ENCODE results near the gene ARRDC5.
"Not testable (repeated sequence)": the region's sequence is repeated elsewhere in the genome, so short reads cannot be mapped to it uniquely, and the experiment has no call there.

ARRDC5 gene

DNA sequence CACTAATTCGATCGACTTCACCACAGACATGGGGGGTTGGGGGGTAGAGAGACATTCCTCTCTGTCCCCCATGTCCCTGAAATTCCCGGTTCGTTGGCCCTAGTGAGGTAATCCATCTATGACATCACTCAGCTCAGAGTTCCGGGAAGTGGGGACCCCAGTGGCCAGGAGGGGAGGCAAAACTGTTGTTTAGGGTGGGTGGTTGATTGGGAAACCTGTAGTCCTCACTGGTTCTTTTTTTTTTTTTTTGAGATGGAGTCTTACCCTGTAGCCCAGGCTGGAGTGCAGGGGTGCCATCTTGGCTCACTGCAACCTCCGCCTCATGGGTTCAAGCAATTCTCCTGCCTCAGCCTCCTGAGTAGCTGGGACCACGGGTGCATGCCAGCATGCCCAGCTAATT is at the start of gene ARRDC5:
Gene ARRDC5, minus strand, starts transcription at position 101 of the 400 bp plus-strand sequence. Its CDS starts 71 bp downstream, at position 30.
- DNase-seq, result no peak

DNA sequence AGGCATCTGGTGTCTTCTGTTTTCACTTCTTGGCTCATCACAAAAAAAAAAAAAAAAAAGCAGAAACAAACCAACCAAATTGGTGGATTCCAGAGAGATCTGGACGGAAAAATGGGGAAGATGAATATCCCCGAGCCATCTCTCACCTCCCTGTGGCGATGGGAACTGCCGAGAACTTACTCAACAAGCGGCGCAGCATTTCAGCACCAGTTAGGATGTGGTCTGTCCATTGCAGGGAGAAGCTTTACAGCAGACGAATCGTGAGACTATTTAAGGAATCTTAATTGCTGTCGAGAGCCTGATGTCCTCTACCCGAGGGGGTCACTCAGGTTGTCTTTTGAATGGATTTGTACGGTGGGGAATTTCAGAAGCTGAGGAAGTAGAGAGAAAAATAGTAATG is 49.0 kb upstream of the ARRDC5 start:
- DNase-seq, result no peak

DNA sequence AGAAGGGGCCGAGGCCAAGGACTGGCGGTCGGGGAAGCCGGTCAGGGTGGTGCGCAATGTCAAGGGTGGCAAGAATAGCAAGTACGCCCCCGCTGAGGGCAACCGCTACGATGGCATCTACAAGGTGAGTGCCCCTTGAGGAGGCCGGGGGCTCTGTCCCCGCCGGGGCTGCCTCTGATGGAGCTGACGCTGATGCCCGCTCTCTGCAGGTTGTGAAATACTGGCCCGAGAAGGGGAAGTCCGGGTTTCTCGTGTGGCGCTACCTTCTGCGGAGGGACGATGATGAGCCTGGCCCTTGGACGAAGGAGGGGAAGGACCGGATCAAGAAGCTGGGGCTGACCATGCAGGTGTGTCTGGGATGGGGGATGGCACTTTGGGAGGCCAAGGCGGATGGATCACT is 48.0 kb upstream of the ARRDC5 start:
- not testable (repeated sequence) for DNase-seq

DNA sequence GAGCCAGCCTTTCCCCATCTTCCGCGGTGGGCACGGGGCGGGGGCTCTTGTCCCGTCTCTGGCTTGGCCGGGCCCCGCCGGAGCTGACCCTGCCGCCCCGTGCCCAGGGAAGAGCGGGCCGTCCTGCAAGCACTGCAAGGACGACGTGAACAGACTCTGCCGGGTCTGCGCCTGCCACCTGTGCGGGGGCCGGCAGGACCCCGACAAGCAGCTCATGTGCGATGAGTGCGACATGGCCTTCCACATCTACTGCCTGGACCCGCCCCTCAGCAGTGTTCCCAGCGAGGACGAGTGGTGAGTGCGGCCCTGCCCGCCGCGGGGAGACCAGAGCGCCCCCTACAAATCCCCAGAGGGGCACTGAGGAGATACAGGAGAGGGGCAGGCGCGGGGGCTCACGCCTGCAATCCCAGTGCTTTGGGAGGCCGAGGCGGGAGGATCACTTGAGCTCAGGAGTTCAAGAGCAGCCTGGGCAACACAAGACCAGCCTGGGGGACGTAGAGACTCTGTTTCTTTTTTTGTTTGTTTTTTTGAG is 39.0 kb upstream of the ARRDC5 start:
- DNase-seq, result not testable (repeated sequence)

DNA sequence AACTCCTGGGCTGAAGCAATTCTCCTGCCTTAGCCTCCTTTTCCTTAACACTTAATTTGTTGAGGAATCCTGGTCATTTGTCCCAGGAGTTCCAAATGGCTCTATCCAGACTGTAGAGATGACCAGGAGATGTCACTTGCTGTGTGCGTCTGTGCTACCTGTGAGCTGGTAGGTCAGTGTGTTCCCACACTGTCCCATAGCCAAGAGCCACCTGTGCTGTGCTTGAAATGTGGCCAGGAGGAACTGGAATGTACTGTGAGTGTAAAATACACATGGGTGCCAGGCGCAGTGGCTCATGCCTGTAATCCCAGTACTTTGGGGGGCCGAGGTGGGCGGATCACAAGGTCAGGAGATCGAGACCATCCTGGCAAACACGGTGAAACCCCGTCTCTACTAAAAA is 36.8 kb upstream of the ARRDC5 start:
- DNase-seq, result no peak

DNA sequence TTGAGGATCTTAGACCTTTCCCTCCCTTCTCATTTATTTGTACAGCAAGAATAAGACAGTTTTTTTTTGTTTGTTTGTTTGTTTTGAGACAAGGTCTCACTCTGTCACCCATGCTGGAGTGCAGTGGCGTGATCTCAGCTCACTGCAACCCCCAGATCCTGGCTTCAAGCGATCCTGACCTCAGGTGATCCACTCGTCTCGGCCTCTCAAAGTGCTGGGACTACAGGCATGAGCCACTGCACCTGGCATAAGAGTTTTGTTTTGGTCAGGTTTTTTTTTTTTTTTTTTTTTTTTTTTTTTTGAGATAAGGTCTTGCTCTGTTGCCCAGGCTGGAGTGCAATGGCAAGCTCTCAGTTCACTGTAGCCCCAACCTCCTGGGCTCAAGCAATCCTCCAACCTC is 35.8 kb upstream of the ARRDC5 start:
- DNase-seq, result not testable (repeated sequence)

DNA sequence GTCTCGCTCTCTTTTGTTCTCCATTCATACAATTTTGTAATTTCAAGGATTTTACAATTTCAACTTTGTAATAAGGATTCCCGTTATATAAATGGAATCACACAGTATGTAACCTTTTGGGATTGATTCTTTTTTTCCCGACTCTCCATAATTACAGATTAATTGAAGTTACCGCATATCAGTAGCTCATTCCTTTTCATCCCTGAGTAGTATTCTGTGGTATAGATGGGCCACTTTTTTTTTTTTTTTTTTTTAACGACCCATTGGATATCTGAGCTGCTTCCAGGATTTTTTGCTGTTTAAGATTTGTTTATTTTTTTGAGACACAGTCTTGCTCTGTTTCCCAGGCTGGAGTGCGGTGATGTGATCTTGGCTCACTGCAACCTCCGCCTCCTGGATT is 34.4 kb upstream of the ARRDC5 start:
- no peak for DNase-seq

DNA sequence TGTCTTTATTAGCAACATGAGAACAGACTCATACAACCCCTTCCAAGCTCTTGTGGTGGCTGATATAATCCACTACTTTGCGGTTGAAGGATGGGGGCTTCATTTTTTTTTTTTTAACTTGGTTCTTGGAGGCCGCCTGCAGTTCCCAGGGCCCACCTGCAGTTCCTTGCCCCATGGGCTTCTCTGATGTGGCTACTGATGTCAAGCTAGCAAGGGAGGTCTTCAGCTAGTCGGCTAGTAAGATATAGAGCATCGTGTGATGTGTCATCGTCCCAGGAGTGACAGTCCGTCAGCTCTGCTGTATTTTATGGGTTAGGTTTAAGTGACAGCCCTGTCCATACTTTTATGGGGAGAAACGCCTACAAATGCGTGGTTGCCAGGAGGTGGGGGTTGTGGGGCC is 32.7 kb upstream of the ARRDC5 start:
- DNase-seq, result no peak

DNA sequence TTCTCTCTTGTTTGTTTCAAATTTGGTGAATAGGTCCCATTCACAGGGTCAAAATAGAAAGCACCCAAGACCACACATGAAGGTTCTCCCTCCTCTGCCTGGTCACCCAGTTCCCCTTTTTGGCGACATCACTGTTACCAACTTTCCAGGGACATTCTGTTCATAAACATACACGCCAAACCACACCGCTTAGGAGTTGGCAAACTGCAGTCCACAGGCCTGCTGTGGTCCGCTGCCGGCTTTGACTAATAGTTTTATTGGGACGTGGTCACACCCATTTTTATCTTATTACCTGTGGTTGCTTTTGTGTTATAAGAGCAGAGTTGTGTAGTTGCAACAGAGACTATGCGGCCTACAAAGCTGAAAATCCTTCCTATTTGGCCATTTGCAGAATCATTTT is 30.8 kb upstream of the ARRDC5 start:
- no peak for DNase-seq

DNA sequence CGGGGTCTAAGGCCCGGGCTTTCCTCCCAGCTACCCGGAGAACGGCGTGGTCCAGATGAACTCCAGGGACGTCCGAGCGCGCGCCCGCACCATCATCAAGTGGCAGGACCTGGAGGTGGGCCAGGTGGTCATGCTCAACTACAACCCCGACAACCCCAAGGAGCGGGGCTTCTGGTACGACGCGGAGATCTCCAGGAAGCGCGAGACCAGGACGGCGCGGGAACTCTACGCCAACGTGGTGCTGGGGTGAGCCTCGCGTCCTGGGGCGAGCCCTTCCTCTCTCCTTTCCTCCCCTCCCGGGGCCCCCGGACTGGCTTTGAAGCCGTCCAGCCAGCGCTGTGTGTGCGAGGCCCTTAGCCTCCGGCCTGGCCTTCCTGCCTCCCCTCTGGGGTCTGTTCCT is 30.0 kb upstream of the ARRDC5 start:
- DNase-seq, result no peak

DNA sequence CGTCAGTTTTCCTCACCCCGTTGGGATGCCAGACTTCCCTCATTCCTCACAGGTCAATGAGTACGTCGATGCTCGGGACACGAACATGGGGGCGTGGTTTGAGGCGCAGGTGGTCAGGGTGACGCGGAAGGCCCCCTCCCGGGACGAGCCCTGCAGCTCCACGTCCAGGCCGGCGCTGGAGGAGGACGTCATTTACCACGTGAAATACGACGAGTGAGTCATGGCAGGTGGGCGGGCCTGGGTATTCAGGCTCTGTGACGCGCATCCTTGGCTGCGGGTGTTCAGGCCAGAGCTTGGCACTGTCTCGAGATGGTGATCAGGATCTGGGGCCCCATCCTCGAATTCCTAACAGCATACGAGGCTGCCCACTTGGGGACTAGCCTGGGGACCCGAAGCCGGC is 28.0 kb upstream of the ARRDC5 start:
- DNase-seq, result no peak

DNA sequence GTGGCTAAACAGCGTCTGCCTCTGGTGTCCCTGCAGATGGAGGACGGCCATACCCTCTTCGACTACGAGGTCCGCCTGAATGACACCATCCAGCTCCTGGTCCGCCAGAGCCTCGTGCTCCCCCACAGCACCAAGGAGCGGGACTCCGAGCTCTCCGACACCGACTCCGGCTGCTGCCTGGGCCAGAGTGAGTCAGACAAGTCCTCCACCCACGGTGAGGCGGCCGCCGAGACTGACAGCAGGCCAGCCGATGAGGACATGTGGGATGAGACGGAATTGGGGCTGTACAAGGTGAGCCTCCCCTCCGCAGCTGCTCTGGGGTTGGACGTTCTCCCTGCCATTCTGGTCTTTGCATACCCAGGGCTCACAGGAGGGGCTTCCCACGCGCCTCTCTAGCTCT is 26.5 kb upstream of the ARRDC5 start:
- no peak for DNase-seq

DNA sequence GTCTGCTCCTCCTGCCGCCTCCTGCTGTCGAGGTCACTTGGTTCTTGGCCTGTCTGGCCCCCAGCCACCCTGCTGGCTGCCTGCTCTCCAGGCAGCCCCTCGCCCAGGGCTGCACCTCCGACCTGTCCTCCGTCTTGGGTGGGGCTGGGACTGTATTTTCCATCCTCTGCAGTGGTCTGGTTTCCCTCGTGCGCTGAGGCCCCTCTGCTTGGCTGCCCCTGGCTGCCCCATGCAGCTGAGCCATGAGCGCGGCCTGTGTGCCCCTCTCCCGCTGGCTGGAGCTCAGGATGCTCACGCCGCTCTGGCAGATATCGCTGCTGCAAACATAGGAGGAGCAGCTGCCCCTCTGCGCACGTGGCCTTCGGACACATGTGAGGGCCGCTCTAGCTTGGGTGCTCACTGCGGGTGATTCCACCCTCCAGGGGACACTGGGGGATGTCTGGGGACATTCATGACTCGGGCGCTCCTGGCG is 20.6 kb upstream of the ARRDC5 start:
- no peak for DNase-seq

DNA sequence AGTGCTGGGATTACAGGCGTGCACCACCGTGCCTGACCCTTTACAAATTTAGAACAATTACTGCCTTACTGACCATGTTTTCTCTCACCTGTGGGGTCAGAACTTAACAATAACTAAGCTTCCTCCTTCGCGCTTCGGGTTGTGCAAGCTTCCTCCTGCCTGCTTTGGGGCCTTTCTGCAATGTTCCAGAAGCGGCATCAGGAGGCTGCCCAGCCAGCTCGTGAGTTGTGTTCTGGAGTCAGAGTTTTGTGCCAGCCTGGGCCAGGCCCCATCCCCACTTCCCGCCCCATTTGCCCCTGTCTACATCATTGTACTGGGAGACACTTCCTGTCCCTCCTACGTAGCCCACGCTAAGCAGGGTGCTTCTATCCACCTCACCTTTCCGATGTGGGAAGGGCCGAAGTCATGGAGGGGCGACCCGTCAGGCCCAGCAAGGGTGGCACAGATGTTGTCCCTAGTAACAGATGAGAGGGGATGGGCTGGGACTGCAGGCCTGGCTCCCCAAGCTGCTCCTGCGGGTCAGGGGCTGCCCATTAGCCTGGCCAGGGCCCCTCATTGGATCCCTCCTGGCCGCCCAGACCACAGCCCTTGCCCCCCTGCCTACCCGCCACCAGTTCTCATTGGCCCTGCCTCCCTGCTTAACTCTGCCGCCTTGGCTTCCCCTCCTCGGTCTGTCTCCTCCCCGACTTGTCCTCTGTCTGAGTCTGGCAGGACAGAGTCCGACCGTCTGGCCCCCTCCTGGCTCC is 20.0 kb upstream of the ARRDC5 start:
- no peak for DNase-seq

DNA sequence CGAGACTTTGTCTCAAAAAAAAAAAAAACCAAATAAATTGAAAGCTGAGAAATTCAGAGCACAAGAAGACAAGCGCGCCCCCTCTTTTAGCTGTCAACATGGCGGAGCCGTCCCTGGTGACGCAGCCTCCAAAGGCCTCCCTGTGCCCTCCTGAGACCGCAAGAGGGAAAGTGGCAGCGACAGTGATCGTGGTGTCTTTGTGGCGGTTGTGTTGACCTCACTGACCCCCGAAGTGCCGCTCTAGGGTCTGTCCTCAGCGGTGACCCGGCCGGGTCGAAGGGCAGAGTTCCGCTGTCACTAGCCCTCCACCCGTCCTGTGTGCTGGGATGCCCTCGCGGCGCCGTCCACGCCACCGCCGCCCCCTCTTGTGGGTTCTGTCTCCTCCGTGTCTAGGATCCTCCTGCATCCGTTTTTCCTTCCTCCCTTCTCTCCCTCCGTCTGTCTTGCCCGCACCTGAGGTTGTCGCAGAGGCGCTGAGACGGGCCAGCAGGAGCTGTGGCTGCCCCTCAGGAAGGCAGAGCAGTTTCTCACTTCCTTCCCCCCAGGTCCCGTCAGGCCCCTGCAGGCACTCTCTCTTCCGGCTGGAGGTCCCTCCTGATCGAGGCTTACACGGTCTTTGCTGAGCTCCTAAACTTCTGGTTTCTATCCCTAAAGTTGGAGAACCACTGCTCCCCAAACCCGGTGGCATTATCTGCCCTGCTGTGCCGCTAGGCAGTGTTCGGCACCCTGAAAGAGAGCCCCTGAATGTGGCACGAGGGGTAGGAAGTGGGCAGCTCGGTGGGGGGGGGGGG is 13.8 kb upstream of the ARRDC5 start:
- DNase-seq, result no peak

DNA sequence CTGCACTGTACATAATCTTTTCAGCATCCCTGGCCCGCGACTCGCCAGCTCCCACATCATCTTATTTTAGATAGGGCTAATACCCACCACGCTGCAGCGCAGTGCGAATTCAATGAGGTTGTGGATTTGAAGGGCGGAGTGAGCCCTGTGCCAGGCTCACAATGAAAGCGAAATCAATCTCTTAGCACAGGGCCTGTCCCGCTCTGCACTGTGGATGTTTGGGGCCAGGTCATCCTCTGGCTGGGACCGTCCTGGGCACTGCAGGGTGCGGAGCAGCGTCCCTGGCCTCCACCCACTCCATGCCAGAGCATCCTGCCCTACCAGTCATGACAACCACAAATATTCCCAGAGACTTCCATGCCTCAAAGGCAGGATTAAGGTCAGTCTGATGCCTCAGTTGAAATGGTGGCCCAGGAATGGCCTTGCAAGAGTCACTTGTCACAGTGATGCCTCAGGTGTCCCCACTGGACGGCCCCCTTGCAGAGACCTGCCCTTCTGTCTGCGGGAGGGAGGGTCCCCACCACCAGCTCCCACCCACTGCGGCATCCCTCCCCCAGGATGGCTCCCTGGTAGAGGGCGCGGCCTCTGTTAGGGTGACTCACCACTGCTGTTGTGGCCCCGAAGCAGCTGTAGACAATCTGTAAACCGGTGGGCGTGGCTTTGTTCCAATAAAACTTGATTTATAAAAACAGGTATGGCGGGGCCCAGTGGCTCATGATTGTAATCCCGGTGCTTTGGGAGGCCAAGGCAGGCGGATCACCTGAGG is 12.2 kb upstream of the ARRDC5 start:
- no peak for DNase-seq

DNA sequence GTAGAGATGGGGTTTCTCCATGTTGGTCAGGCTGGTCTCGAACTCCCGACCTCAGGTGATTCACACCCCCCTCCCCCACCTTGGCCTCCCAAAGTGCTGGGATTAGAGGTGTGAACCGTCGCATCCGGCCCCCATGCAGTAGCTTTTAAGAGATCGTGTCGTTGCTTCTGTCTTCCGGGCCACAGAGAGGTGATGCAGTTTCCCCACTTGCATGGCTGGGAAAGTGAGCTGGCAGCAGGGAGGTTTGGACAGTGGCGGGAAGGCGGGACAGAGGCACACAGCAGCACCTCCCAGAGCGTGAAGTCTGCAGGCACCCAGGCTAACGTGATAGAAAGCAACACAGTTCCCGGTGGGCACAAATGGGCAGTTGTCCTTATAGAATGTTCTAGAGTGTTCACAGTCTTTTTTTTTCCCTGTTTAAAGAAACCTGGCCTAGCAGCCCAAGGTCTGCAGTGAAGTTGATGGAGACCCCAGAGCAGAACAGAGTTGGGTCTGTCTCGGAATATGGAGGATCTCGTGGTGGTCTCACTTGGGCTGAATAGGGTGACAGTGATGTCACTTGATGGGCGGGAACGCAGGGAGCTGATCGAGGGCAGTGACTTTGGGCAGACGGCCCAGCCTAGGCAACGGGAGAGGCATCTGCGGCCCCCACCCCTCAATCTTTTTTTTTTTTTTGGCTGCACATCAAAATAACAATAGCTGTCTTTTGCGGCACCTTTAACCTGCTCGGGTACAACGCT is 11.5 kb upstream of the ARRDC5 start:
- no peak for DNase-seq

DNA sequence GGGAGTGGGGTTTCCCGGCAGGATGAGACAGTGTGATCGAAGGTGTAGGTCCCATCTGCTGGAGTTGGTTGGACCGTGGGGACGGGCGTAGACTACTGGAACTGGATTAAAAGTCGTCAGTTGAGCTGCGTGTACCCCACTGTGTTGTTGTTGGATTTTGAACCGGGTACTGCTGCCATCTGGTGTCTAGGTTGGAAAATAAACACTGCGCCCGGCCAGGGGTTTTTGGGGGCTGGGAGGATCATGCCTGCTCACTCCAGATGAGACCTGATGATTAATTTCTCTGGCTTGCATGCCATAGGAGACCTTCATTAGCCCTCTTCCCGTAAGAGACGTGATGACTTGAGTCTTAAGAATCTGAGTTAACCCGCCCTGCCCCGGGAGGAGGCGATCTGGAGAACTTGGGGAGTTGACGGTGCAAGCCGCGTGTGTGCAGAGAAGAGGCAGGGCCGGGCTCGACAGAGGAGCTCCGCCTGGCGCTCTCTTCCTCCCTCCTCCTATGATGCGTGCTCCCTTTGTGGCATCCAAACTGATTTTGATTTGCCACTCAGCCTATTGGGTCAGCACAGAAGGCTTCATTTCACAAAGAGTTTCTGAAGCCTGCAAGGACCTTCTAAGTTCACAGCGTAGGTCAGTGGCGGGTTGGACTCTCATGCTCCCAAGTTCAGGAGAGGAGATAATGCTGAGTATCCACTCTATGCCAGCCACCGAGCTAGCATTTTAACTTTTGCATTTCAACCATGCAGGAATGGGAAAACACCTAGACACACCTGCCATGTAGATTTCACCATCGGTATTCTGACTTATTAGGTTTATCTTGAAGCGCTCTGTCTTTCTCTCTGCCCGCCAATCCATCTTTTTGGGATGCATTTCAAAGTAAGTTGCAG is 9.3 kb upstream of the ARRDC5 start:
- DNase-seq, result no peak

DNA sequence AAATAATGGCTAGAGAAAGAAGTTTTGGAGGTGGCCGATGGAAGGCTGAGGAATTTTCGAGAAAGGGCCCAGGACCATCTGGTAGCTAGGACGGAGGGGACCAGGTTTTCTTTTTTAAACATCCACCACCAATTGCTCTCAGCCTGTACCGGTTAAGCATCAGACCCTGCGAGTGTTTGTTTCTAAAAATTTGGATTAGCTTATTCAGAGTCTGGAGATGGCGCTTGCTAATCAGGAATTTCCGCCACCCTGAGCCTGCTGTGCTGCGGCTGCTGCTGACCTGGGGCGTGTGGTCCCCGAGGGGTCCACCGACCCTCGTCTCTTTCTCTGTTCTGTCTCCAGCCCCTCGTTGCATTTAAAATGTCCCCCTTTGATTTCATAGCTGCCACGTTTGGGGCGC is 8.6 kb upstream of the ARRDC5 start:
- DNase-seq, result no peak

DNA sequence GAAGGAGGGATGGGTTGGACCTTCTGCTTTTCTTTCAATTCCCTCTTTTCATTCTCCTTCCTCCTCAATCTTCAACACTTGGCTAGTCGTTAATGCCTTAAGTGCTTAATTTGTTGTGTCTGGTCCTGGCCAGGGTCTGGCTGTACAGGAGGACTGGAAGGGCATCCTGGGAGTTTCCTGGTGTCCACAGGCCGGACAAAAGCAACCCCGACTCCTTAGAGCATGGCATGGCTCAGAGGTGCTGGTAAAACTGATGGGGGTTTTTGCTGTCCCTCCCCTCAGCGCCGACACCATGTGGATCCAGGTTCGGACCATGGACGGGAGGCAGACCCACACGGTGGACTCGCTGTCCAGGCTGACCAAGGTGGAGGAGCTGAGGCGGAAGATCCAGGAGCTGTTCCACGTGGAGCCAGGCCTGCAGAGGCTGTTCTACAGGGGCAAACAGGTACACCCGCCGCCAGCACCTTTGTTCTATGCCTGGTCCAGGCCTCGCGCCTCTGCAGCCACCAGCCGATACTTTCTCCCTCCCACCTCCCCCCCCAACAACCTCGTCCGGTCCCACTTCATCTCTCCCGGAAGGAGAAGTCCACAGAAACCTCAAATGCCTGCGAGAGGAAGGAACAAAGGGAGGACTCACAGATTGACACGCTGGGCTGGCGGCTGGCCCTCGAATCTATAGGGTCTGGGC is 8.0 kb upstream of the ARRDC5 start:
- DNase-seq, result no peak
